Measurements from ENCODE around the gene ST14.

GRCh38 chr11:130157840-130158239 lies 1.7 kb upstream of the ST14 start:
- TF ChIP-seq EZH2 (IDR thresholded peaks at IDR 0.05) (no peak), POLR2AphosphoS5 (IDR thresholded peaks at IDR 0.05; ENCODE audit: borderline replicate concordance, low read depth, low read length) (no peak), FOXP2 (optimal IDR thresholded peaks at IDR 0.05; ENCODE audit: control extremely low read depth, extremely low read length, insufficient read depth) (no peak)

Data from SK-N-MC (cell line).